ENCODE measurements around the gene DNAAF8. TPM values are rescaled to one million over a fixed set of nuclear protein-coding genes. Genes with fewer than 3 reads are reported as not detected.
A peak's percentile ranks its signal among the peaks of the same experiment; 100 is the strongest.

Gene DNAAF8
- total RNA-seq = under 1 TPM in 1 of 2 donors, not detected in 1; 0.24 TPM
- under 1 TPM in 1 of 2 donors, not detected in 1; 0.49 TPM for polyA plus RNA-seq
- long read RNA-seq, donor 1, partial matches to known transcripts = 2 of 2 reads
- long read RNA-seq, donor 1, other reads (novel, unspliced or antisense) = 0 of 2 reads
- long read RNA-seq, donor 2, partial matches to known transcripts = 1 of 3 reads
- long read RNA-seq, donor 2, other reads (novel, unspliced or antisense) = 2 of 3 reads

GRCh38 chr16:4734063-4734729, at the start of gene DNAAF8, which contains the start of gene ANKS3:
TSS of gene DNAAF8 (plus strand) at chr16:4734537. CDS start at chr16:4736515, 1,978 bp downstream.
TSS of gene ANKS3 (minus strand) at chr16:4734271. CDS start at chr16:4730149, 4,122 bp downstream.
- WGBS, 2 donors = 0% methylated on average over 55 to 70 of the region's 70 CpGs
- Histone ChIP-seq H3K9me3 (ENCODE audit: control insufficient read depth, low read length) (no peaks in the 10 kb centered on the region), H3K4me1 (ENCODE audit: control insufficient read depth in 1 of 2, insufficient read depth in 2 of 2, low read length in 2 of 2) (no peaks in the 10 kb centered on the region), H3K4me3 (ENCODE audit: low read length in 2 of 2) (peak within 1 kb of the TSS; percentile 74 to 84), H3K36me3 (ENCODE audit: control insufficient read depth in 1 of 2, insufficient read depth in 2 of 2, low read length in 1 of 2) (no peaks in the 10 kb centered on the region), H3K27ac (ENCODE audit: low read depth in 1 of 2, low read length in 2 of 2) (peak within 1 kb of the TSS in 1 of 2 donors; percentile 88), H3K27me3 (ENCODE audit: control insufficient read depth in 1 of 2, insufficient read depth in 2 of 2, low read length in 1 of 2) (no peaks in the 10 kb centered on the region)
- intact Hi-C loops (cut with DNase I) = loop anchor here in 1 of 2 donors (1.0 kb wide), 1 partner anchor 68 kb away; the partner anchor contains the start of gene ROGDI
- peak; percentile 96 for ATAC-seq (ENCODE audit: low FRiP score)
- DNase-seq = peak; percentile 98

DNA sequence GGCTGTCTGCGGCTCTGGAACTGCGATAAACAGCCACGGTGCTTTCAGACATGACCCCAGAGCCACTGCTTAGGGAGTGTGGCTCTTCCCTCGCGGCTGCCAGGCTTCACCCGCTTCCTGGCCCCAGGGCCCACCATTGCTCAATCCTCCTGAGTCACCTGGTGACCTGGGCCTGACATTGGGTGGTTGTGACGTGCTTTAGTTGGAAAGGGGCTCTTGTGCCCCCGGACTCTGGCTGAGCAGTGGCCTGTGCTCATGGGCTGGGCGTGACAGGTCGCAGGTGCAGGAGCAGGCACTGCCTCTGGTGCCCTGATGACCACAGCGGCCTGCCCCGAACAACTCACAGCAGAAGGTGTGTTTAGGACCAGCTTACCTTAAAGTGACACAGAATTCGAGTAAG, 49.6 kb upstream of the DNAAF8 start:
- no peaks in the 10 kb centered on the region for H3K9me3 ChIP-seq (ENCODE audit: control insufficient read depth, low read length)
- H3K36me3 ChIP-seq (ENCODE audit: control insufficient read depth in 1 of 2, insufficient read depth in 2 of 2, low read length in 1 of 2) = peaks cover 0 to 2% of the 10 kb centered on the region in 2 donors
- ATAC-seq (ENCODE audit: low FRiP score) = no peak
- DNase-seq = no peak
- H3K27me3 ChIP-seq (ENCODE audit: control insufficient read depth in 1 of 2, insufficient read depth in 2 of 2, low read length in 1 of 2) = no peaks in the 10 kb centered on the region
- no peak overlapping the region for H3K27ac ChIP-seq (ENCODE audit: low read depth in 1 of 2, low read length in 2 of 2)
- WGBS, 2 donors = 92 to 93% methylated on average over 13 of the region's 13 CpGs
- intact Hi-C loops (cut with DNase I) = no loop called here
- no peaks in the 10 kb centered on the region for H3K4me1 ChIP-seq (ENCODE audit: control insufficient read depth in 1 of 2, insufficient read depth in 2 of 2, low read length in 2 of 2)
- H3K4me3 ChIP-seq (ENCODE audit: low read length in 2 of 2) = no peak overlapping the region

GRCh38 chr16:4685292-4685691, 49.0 kb upstream of the DNAAF8 start:
- Histone ChIP-seq H3K36me3 (ENCODE audit: control insufficient read depth in 1 of 2, insufficient read depth in 2 of 2, low read length in 1 of 2) (peaks cover 0 to 2% of the 10 kb centered on the region in 2 donors), H3K27ac (ENCODE audit: low read depth in 1 of 2, low read length in 2 of 2) (no peak overlapping the region), H3K27me3 (ENCODE audit: control insufficient read depth in 1 of 2, insufficient read depth in 2 of 2, low read length in 1 of 2) (no peaks in the 10 kb centered on the region), H3K9me3 (ENCODE audit: control insufficient read depth, low read length) (no peaks in the 10 kb centered on the region), H3K4me3 (ENCODE audit: low read length in 2 of 2) (no peak overlapping the region), H3K4me1 (ENCODE audit: control insufficient read depth in 1 of 2, insufficient read depth in 2 of 2, low read length in 2 of 2) (no peaks in the 10 kb centered on the region)
- intact Hi-C loops (cut with DNase I) = no loop called here
- 85 to 87% methylated on average over 12 to 13 of the region's 13 CpGs for WGBS, 2 donors
- DNase-seq (no peak), ATAC-seq (ENCODE audit: low FRiP score) (no peak)

- H3K36me3 ChIP-seq (ENCODE audit: control insufficient read depth in 1 of 2, insufficient read depth in 2 of 2, low read length in 1 of 2) = peaks cover 0 to 2% of the 10 kb centered on the region in 2 donors
These were observed 48.4 kb upstream of the DNAAF8 start for GRCh38 chr16:4685776-4686496.

DNA sequence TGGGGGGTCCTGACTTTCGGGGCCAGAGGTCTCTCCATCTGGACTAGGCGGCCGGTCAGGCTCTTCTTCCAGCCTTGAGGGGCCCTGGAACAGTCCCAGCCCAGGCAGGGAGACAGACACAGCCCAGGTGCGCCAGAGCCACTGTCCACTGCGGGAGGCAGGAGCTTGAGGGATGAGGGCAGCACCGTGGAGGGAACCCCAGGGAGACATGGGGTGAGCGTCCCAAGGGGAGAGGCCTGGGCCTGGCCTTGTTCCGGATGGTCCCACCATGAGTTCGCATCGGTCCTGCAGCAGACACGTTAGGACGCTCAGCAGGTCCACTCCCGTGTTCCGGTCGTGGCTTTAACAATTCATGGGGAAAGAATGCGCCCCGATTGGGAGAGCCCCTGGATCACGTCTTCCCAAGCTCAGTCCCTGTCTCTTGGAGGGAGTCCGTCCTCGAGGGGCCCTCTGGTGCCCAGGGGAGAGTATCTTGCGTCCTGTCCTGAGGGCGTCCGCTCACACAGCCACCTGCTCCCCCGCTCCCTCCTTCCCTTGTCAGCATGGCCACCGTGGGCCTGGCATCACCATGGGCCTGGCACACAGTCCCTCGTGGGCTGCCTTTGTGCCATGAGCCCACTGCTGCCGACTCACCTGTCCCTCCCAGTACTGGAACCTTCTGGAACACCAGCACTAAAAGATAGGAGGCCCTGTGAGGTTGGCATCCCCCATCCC, 47.7 kb upstream of the DNAAF8 start:
- no peaks in the 10 kb centered on the region for H3K9me3 ChIP-seq (ENCODE audit: control insufficient read depth, low read length)
- peaks cover 0 to 2% of the 10 kb centered on the region in 2 donors for H3K36me3 ChIP-seq (ENCODE audit: control insufficient read depth in 1 of 2, insufficient read depth in 2 of 2, low read length in 1 of 2)
- peak in 1 of 2 donors; percentile 71 for DNase-seq
- H3K27ac ChIP-seq (ENCODE audit: low read depth in 1 of 2, low read length in 2 of 2) = no peak overlapping the region
- intact Hi-C loops (cut with DNase I) = no loop called here
- ATAC-seq (ENCODE audit: low FRiP score) = no peak
- H3K4me3 ChIP-seq (ENCODE audit: low read length in 2 of 2) = no peak overlapping the region
- H3K4me1 ChIP-seq (ENCODE audit: control insufficient read depth in 1 of 2, insufficient read depth in 2 of 2, low read length in 2 of 2) = no peaks in the 10 kb centered on the region
- WGBS, 2 donors = 89% methylated on average over 27 of the region's 27 CpGs
- no peaks in the 10 kb centered on the region for H3K27me3 ChIP-seq (ENCODE audit: control insufficient read depth in 1 of 2, insufficient read depth in 2 of 2, low read length in 1 of 2)

More at GRCh38 chr16:4685776-4686496, 48.4 kb upstream of the DNAAF8 start:
- H3K4me3 ChIP-seq (ENCODE audit: low read length in 2 of 2) = no peak overlapping the region
- WGBS, 2 donors = 93 to 94% methylated on average over 38 of the region's 38 CpGs
- ATAC-seq (ENCODE audit: low FRiP score) (no peak), DNase-seq (peak in 1 of 2 donors; percentile 81)
- H3K4me1 ChIP-seq (ENCODE audit: control insufficient read depth in 1 of 2, insufficient read depth in 2 of 2, low read length in 2 of 2) = no peaks in the 10 kb centered on the region
- H3K9me3 ChIP-seq (ENCODE audit: control insufficient read depth, low read length) = no peaks in the 10 kb centered on the region
- H3K27me3 ChIP-seq (ENCODE audit: control insufficient read depth in 1 of 2, insufficient read depth in 2 of 2, low read length in 1 of 2) = no peaks in the 10 kb centered on the region
- intact Hi-C loops (cut with DNase I) = no loop called here
- H3K27ac ChIP-seq (ENCODE audit: low read depth in 1 of 2, low read length in 2 of 2) = no peak overlapping the region

DNA sequence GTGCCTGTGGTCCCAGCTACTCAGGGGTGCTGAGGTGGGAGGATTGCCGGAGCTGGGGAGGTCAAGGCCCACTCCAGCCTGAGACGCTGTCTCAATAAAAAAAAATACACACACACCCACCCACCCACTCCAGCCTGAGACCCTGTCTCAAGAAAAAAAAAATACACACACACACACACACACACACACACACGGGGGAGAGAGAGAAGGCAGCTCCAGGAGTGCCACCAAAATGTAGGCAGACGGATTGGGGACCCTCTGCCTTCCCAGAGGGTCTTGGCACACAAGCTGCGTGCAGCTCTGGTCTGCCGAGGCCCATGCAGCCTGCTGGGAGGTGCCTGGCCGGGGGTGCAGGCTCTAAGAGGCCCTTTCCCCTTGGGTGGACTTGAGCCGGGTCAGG, 46.9 kb upstream of the DNAAF8 start:
- Histone ChIP-seq H3K27ac (ENCODE audit: low read depth in 1 of 2, low read length in 2 of 2) (no peak overlapping the region), H3K27me3 (ENCODE audit: control insufficient read depth in 1 of 2, insufficient read depth in 2 of 2, low read length in 1 of 2) (no peaks in the 10 kb centered on the region), H3K4me1 (ENCODE audit: control insufficient read depth in 1 of 2, insufficient read depth in 2 of 2, low read length in 2 of 2) (no peaks in the 10 kb centered on the region), H3K4me3 (ENCODE audit: low read length in 2 of 2) (no peak overlapping the region), H3K36me3 (ENCODE audit: control insufficient read depth in 1 of 2, insufficient read depth in 2 of 2, low read length in 1 of 2) (peaks cover 0 to 2% of the 10 kb centered on the region in 2 donors), H3K9me3 (ENCODE audit: control insufficient read depth, low read length) (no peaks in the 10 kb centered on the region)
- no peak for ATAC-seq (ENCODE audit: low FRiP score)
- 79 to 84% methylated on average over 7 to 8 of the region's 8 CpGs for WGBS, 2 donors
- intact Hi-C loops (cut with DNase I) = no loop called here
- DNase-seq = no peak

DNA sequence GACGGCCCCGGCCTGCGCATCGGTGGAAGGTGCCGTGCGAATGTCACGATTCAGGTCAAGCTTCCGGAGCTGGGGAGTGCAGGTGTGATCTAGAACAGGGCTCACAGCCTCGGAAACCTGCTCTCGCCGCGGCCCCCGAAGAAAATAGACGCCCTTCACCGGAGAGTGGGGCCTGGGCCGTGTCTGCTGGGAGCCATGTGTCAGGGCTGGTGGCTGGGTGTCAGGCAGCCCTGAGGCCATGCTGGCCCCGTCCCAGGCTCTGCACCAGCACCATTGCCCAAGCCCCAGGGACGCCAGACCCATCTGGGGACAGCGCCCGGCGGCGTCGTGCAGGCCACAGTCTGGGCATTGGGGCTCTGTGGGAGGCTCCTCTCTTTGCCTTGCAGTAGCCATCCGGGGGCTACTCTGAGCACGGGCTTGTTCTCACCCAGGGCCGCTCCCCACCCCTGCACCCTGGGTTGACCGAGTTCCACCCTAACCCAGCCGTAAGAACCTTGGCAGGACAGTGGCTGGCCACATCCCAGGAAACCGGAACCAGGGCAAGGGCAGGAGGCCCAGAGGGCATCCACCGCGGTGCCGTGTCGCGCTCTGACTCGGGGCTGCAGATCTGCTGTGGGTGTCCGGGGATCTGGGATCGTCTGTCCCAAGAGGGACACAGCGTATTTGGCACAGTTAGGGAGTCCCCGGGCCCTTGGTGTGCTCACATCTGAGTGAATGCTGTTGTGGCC, 46.2 kb upstream of the DNAAF8 start:
- DNase-seq = no peak
- Histone ChIP-seq H3K27ac (ENCODE audit: low read depth in 1 of 2, low read length in 2 of 2) (no peak overlapping the region), H3K4me1 (ENCODE audit: control insufficient read depth in 1 of 2, insufficient read depth in 2 of 2, low read length in 2 of 2) (no peaks in the 10 kb centered on the region), H3K27me3 (ENCODE audit: control insufficient read depth in 1 of 2, insufficient read depth in 2 of 2, low read length in 1 of 2) (no peaks in the 10 kb centered on the region), H3K36me3 (ENCODE audit: control insufficient read depth in 1 of 2, insufficient read depth in 2 of 2, low read length in 1 of 2) (peaks cover 0 to 2% of the 10 kb centered on the region in 2 donors), H3K4me3 (ENCODE audit: low read length in 2 of 2) (no peak overlapping the region), H3K9me3 (ENCODE audit: control insufficient read depth, low read length) (no peaks in the 10 kb centered on the region)
- WGBS, 2 donors = 91% methylated on average over 39 of the region's 39 CpGs
- intact Hi-C loops (cut with DNase I) = no loop called here
- no peak for ATAC-seq (ENCODE audit: low FRiP score)

GRCh38 chr16:4688674-4689045, 45.7 kb upstream of the DNAAF8 start:
- Histone ChIP-seq H3K36me3 (ENCODE audit: control insufficient read depth in 1 of 2, insufficient read depth in 2 of 2, low read length in 1 of 2) (peaks cover 0 to 2% of the 10 kb centered on the region in 2 donors), H3K4me1 (ENCODE audit: control insufficient read depth in 1 of 2, insufficient read depth in 2 of 2, low read length in 2 of 2) (no peaks in the 10 kb centered on the region), H3K9me3 (ENCODE audit: control insufficient read depth, low read length) (no peaks in the 10 kb centered on the region), H3K27ac (ENCODE audit: low read depth in 1 of 2, low read length in 2 of 2) (no peak overlapping the region), H3K27me3 (ENCODE audit: control insufficient read depth in 1 of 2, insufficient read depth in 2 of 2, low read length in 1 of 2) (no peaks in the 10 kb centered on the region), H3K4me3 (ENCODE audit: low read length in 2 of 2) (no peak overlapping the region)
- WGBS, 2 donors = 88 to 91% methylated on average over 22 of the region's 22 CpGs
- intact Hi-C loops (cut with DNase I) = no loop called here
- DNase-seq (no peak), ATAC-seq (ENCODE audit: low FRiP score) (no peak)
